ENCODE measurements around the gene DRICH1.
"Not testable (repeated sequence)": the region's sequence is repeated elsewhere in the genome, so short reads cannot be mapped to it uniquely, and the experiment has no call there.

GRCh38 chr22:23676841-23677700, 45.0 kb upstream of the DRICH1 start:
- not testable (repeated sequence) for TF ChIP-seq EZH2phosphoT487 (IDR thresholded peaks at IDR 0.05; ENCODE audit: low read depth, severe bottlenecking, unreplicated experiment); EZH2 (IDR thresholded peaks at IDR 0.05; ENCODE audit: borderline replicate concordance)
